ENCODE results near the gene MORN5.

- TF ChIP-seq RARB (CRISPR knock-in tag; IDR thresholded peaks at IDR 0.05) = no peak
- TF ChIP-seq POU6F1 (CRISPR knock-in tag; IDR thresholded peaks at IDR 0.05; ENCODE audit: borderline replicate concordance, low read depth) = no peak
- TF ChIP-seq OSR1 (CRISPR knock-in tag; IDR thresholded peaks at IDR 0.05) = no peak
- TF ChIP-seq CSRNP3 (CRISPR knock-in tag; IDR thresholded peaks at IDR 0.05) = no peak
- no peak for TF ChIP-seq BACH2 (CRISPR knock-in tag; IDR thresholded peaks at IDR 0.05; ENCODE audit: borderline replicate concordance)
- TF ChIP-seq TCF4 (CRISPR knock-in tag; IDR thresholded peaks at IDR 0.05; ENCODE audit: borderline replicate concordance) = no peak
- TF ChIP-seq PATZ1 (CRISPR knock-in tag; IDR thresholded peaks at IDR 0.05; ENCODE audit: borderline replicate concordance) = no peak
- TF ChIP-seq CSDC2 (CRISPR knock-in tag; IDR thresholded peaks at IDR 0.05) = no peak
- TF ChIP-seq ZFP30 (CRISPR knock-in tag; IDR thresholded peaks at IDR 0.05) = no peak
These were observed 84.6 kb downstream of the MORN5 start for GRCh38 chr9:122244349-122244748.

Data from SK-N-SH treated with all-trans-retinoic acid at 6 μM for 48 hours (cell line).